B cell (primary cell): ENCODE data around the gene EXOSC9. TPM values are rescaled to one million over a fixed set of nuclear protein-coding genes. Genes with fewer than 3 reads are reported as not detected.

Experiments used
- ATAC-seq: fragments of 200-7000 bp; cut with Tn5 transposase; one replicate; pipeline ENCODE4 v1.10.0; 2021; ENCODE audit warnings: low read depth, mild to moderate bottlenecking, moderate number of reproducible peaks, moderate library complexity
- CTCF ChIA-PET: fragments of 350-600 bp; sonication (Branson Sonifier 250); formaldehyde crosslinking; loops from one replicate; lab custom pipeline; 2021; ENCODE audit warnings: antibody characterized with exemption, inconsistent platforms; lab: Charles Lee
- POLR2A ChIA-PET: fragments of 350-600 bp; sonication (Branson Sonifier 250); formaldehyde crosslinking; loops from one replicate; lab custom pipeline; 2021; ENCODE audit warnings: antibody characterized with exemption; lab: Charles Lee
- DNase-seq: peaks from one replicate; pipeline ENCODE4 v3.0.0; 2013
- H2AFZ ChIP-seq: 2 replicates; pipeline ENCODE4 v1.6.1; 2012; ENCODE audit warnings: mild to moderate bottlenecking, low read depth, low read length; ENCODE audit not compliant: insufficient read depth, poor library complexity, severe bottlenecking
- H3K27ac ChIP-seq, 2 donors: 1 replicate in 1 of 2; 2 replicates in 1 of 2; pipeline ENCODE4 v1.5.1; 2012 to 2013; ENCODE audit warnings: low read length in 2 of 2, mild to moderate bottlenecking in 2 of 2, moderate library complexity in 1 of 2
- H3K27me3 ChIP-seq, 4 experiments: fragments of 200-600 bp in 1 of 4; sonication (generic) in 1 of 4; replicated peaks in 1 of 4; 1 replicate in 2 of 4; 2 replicates in 2 of 4; pipeline versions ENCODE4 v1.6.1 to v1.7.0; 2013 to 2016; ENCODE audit warnings: low read length in 3 of 4, mild to moderate bottlenecking in 2 of 4, mixed read lengths in 1 of 4, moderate library complexity in 1 of 4; ENCODE audit not compliant: insufficient read depth in 4 of 4, control insufficient read depth in 3 of 4; ENCODE audit errors: control extremely low read depth in 1 of 4
- H3K36me3 ChIP-seq, 2 experiments: replicated peaks in 1 of 2; 1 replicate in 1 of 2; 2 replicates in 1 of 2; pipeline versions ENCODE4 v1.6.1 to v1.7.1; 2013; ENCODE audit warnings: low read length in 1 of 2; ENCODE audit not compliant: insufficient read depth in 2 of 2, control insufficient read depth in 1 of 2; ENCODE audit errors: control extremely low read depth in 1 of 2, extremely low read depth in 1 of 2
- H3K4me1 ChIP-seq, 2 donors: fragments of 200-600 bp in 1 of 2; sonication (generic) in 1 of 2; 1 replicate in 1 of 2; 2 replicates in 1 of 2; pipeline versions ENCODE4 v1.5.1 to v1.6.1; 2013 to 2017; ENCODE audit warnings: low read length in 2 of 2; ENCODE audit not compliant: control insufficient read depth in 2 of 2, insufficient read depth in 2 of 2
- H3K4me2 ChIP-seq: replicated peaks from 2 replicates; pipeline ENCODE3; 2012; ENCODE audit warnings: mild to moderate bottlenecking, low read depth, low read length; ENCODE audit not compliant: poor library complexity, severe bottlenecking
- H3K4me3 ChIP-seq, 5 experiments: fragments of 200-600 bp in 1 of 5; sonication (generic) in 1 of 5; 1 replicate in 3 of 5; 2 replicates in 2 of 5; pipeline versions ENCODE4 v1.5.1 to v1.7.0; 2011 to 2016; ENCODE audit warnings: low read length in 4 of 5, mild to moderate bottlenecking in 4 of 5, low read depth in 2 of 5, control low read depth in 1 of 5, moderate library complexity in 1 of 5; ENCODE audit not compliant: insufficient read depth in 1 of 5; ENCODE audit errors: control extremely low read depth in 1 of 5, extremely low read depth in 1 of 5
- H3K79me2 ChIP-seq: fragments of 200-600 bp; sonication (generic); one replicate; pipeline ENCODE4 v1.6.0; 2016; ENCODE audit warnings: low read length; ENCODE audit not compliant: control insufficient read depth, insufficient read depth
- H3K9ac ChIP-seq: fragments of 200-600 bp; sonication (generic); 2 replicates; pipeline ENCODE4 v1.6.1; 2017; ENCODE audit warnings: mild to moderate bottlenecking, low read length, moderate library complexity
- H3K9me3 ChIP-seq, 3 donors: one replicate each; pipeline versions ENCODE4 v1.6.1 to v1.7.1; 2013; ENCODE audit warnings: low read length in 2 of 3; ENCODE audit not compliant: control insufficient read depth in 2 of 3, insufficient read depth in 1 of 3; ENCODE audit errors: control extremely low read depth in 1 of 3
- H4K20me1 ChIP-seq: 2 replicates; pipeline ENCODE4 v1.6.0; 2012; ENCODE audit warnings: mild to moderate bottlenecking, low read length; ENCODE audit not compliant: insufficient read depth, control insufficient read depth, poor library complexity, severe bottlenecking
- H3K27ac Mint-ChIP-seq: one replicate; pipeline ENCODE4 v1.8.0; 2021; ENCODE audit warnings: mixed read lengths
- H3K27me3 Mint-ChIP-seq: one replicate; pipeline ENCODE4 v1.8.0; 2021; ENCODE audit warnings: mixed read lengths
- H3K4me1 Mint-ChIP-seq: one replicate; pipeline ENCODE4 v1.8.0; 2021; ENCODE audit warnings: mixed read lengths
- H3K4me3 Mint-ChIP-seq: one replicate; pipeline ENCODE4 v1.8.0; 2021; ENCODE audit warnings: mixed read lengths
- H3K9me3 Mint-ChIP-seq: one replicate; pipeline ENCODE4 v1.8.0; 2022; ENCODE audit warnings: mixed read lengths; ENCODE audit not compliant: insufficient read depth
- CTCF ChIP-seq: fragments of 200-600 bp; IDR thresholded peaks from one replicate; pipeline ENCODE4 v1.8.0; 2022; ENCODE audit warnings: antibody characterized with exemption, mild to moderate bottlenecking
- EZH2 ChIP-seq: IDR thresholded peaks from 2 replicates; pipeline ENCODE4 v1.6.1; 2012; ENCODE audit warnings: borderline replicate concordance, low read depth, mild to moderate bottlenecking, moderate library complexity, low read length; ENCODE audit not compliant: insufficient read depth, poor library complexity, severe bottlenecking
- WGBS: methylation state at CpG from one replicate; pipeline ENCODE4 v1.1.5; 2013; ENCODE audit warnings: missing lambda C conversion rate; ENCODE audit not compliant: insufficient coverage; 5-methylcytosine and 5-hydroxymethylcytosine counted together
- intact Hi-C: fragments of 100-400 bp; cut with micrococcal nuclease; formaldehyde crosslinking; loops from one replicate; pipeline ENCODE4 v1.10.0; 2022
- polyA plus RNA-seq: library from polyadenylated mRNA; depleted of rRNA; stranded (reverse); fragments of >200 nt; gene quantifications from 2 replicates; pipeline ENCODE4 v1.2.3, GENCODE V29; 2012
- total RNA-seq, 2 donors: library from RNA; stranded (reverse); fragments of 120-200 nt in 1 of 2; gene quantifications; 1 replicate in 1 of 2; 2 replicates in 1 of 2; pipeline versions ENCODE4 v1.2.3 to v1.2.4, GENCODE V29; 2013 to 2022

EXOSC9 gene
- total and polyA plus RNA-seq, 2 donors (not counting 1 experiment from before 2014, with no cell fraction given) = 27.5 to 35.5 TPM

GRCh38 chr4:121788896-121789295 is 12.2 kb upstream of the EXOSC9 start:
- Histone ChIP-seq H3K9ac (no peak overlapping the region), H3K4me2 (no peak overlapping the region), H3K27ac (no peak overlapping the region), H3K4me3 (no peak overlapping the region), H3K79me2 (no peaks in the 10 kb centered on the region), H4K20me1 (no peaks in the 10 kb centered on the region), H2AFZ (no peak overlapping the region), H3K27me3 (peaks cover 0 to 19% (median 12%) of the 10 kb centered on the region in 4 experiments), H3K4me1 (no peaks in the 10 kb centered on the region), H3K36me3 (no peaks in the 10 kb centered on the region), H3K9me3 (peaks cover 0 to 4% (median 3%) of the 10 kb centered on the region in 3 donors)
- TF ChIP-seq EZH2 (no peak), CTCF (no peak)
- intact Hi-C loops = no loop called here
- no peak overlapping the region for H3K4me3 Mint-ChIP-seq
- no peak overlapping the region for H3K27ac Mint-ChIP-seq
- DNase-seq (no peak), ATAC-seq (no peak)
- no peaks in the 10 kb centered on the region for H3K9me3 Mint-ChIP-seq
- H3K27me3 Mint-ChIP-seq = peaks cover 35% of the 10 kb centered on the region
- POLR2A ChIA-PET = no interaction called here
- no peaks in the 10 kb centered on the region for H3K4me1 Mint-ChIP-seq
- WGBS = no CpG with 5 or more reads among the region's 2 CpGs
- CTCF ChIA-PET = no interaction called here

- WGBS = no CpG with 5 or more reads among the region's 1 CpG
- CTCF ChIA-PET = no interaction called here
- H3K4me2 ChIP-seq = no peak overlapping the region
Measured at GRCh38 chr4:121789455-121789854, 11.7 kb upstream of the EXOSC9 start.

More at GRCh38 chr4:121789455-121789854, 11.7 kb upstream of the EXOSC9 start:
- intact Hi-C loops = no loop called here
- ATAC-seq = no peak
- no peak overlapping the region for H2AFZ ChIP-seq
- H3K4me3 Mint-ChIP-seq = no peak overlapping the region
- H3K27me3 Mint-ChIP-seq = peaks cover 35% of the 10 kb centered on the region
- no peaks in the 10 kb centered on the region for H4K20me1 ChIP-seq
- H3K9me3 ChIP-seq = peaks cover 0 to under 1% (median 0%) of the 10 kb centered on the region in 3 donors
- no peaks in the 10 kb centered on the region for H3K36me3 ChIP-seq
- no peaks in the 10 kb centered on the region for H3K9me3 Mint-ChIP-seq
- TF ChIP-seq CTCF (no peak), EZH2 (no peak)
- no peak overlapping the region for H3K27ac Mint-ChIP-seq
- no peak overlapping the region for H3K27ac ChIP-seq
- no peaks in the 10 kb centered on the region for H3K79me2 ChIP-seq
- no peaks in the 10 kb centered on the region for H3K4me1 ChIP-seq
- no peak overlapping the region for H3K4me3 ChIP-seq
- H3K27me3 ChIP-seq = peaks cover 0 to 17% (median 12%) of the 10 kb centered on the region in 4 experiments
- POLR2A ChIA-PET = no interaction called here
- DNase-seq = no peak
- no peak overlapping the region for H3K9ac ChIP-seq
- H3K4me1 Mint-ChIP-seq = no peaks in the 10 kb centered on the region
